ENCODE results near the gene SIGLEC11. TPM values are rescaled to one million over a fixed set of nuclear protein-coding genes. Genes with fewer than 3 reads are reported as not detected.
A peak's percentile ranks its signal among the peaks of the same experiment; 100 is the strongest.

The SIGLEC11 gene
- total RNA-seq, 2 donors from 2014 or later = not detected

DNA sequence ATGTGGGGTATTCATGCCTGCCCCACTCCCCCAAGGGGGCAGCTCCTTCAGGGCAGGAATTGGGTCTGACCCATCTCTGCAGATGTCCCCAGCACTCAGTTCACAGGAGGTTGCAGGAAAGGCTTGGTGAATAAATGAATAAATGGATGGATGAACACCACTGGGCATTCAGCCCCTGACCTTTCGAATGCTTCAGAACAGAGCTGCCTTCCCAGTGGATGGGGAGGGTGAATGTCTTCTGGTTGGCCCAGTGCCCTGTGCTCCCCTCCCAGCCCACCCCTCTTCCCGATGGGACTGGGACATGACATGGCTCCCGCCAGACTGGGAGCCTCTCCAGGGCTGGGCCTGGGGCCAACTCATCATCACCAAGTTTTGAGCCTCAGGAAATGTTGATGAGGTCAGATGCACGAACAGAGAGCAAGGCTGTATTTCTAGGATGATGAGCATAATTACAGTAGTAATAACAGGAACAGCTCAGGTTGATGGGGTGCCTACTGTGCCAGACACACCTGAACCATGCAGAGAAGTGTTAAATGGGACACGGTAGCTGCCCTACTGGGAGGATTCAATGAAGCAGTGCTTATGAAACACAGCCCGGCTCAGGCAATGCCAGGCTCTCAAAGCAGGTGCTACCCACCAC lies 38.5 kb upstream of the SIGLEC11 start:
- ATAC-seq (replicated peaks in 1 of 2) (no peak), DNase-seq (no peak)
- Mint-ChIP-seq H3K4me1 (ENCODE audit: low read depth) (peaks cover 24% of the 10 kb centered on the region), H3K36me3 (ENCODE audit: insufficient read depth in 2 of 2) (peaks cover 8 to 17% of the 10 kb centered on the region in 2 donors), H3K27ac (no peak overlapping the region), H3K4me3 (no peak overlapping the region), H3K9me3 (no peaks in the 10 kb centered on the region), H3K27me3 (ENCODE audit: low read depth) (no peaks in the 10 kb centered on the region)

DNA sequence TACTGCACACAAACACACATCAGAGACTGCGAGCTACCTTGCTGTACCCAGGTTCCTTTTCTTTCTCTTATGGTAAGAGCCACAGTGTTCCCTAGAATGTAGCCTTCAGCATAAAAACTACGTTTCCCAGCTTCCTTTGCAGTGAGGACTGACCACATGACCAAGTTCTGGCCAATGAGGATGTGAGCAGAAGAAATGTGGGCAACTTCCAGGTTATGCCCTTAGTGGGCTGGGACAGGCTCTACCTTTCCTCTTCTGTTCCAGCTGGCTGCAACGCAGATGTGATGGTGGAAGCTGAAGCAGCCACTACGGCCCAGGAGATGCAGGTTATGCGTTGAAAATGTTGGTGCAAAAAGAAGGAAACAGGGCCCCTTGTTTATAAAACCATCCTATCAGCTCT lies 36.7 kb upstream of the SIGLEC11 start:
- peaks cover 7 to 15% of the 10 kb centered on the region in 2 donors for H3K36me3 Mint-ChIP-seq (ENCODE audit: insufficient read depth in 2 of 2)
- H3K9me3 Mint-ChIP-seq = no peaks in the 10 kb centered on the region
- H3K27ac Mint-ChIP-seq = no peak overlapping the region
- ATAC-seq (replicated peaks in 1 of 2) (peak; percentile 43 to 49), DNase-seq (peak in 1 of 2 donors; percentile 17)
- no peaks in the 10 kb centered on the region for H3K27me3 Mint-ChIP-seq (ENCODE audit: low read depth)
- H3K4me3 Mint-ChIP-seq = no peak overlapping the region
- H3K4me1 Mint-ChIP-seq (ENCODE audit: low read depth) = peaks cover 10% of the 10 kb centered on the region

DNA sequence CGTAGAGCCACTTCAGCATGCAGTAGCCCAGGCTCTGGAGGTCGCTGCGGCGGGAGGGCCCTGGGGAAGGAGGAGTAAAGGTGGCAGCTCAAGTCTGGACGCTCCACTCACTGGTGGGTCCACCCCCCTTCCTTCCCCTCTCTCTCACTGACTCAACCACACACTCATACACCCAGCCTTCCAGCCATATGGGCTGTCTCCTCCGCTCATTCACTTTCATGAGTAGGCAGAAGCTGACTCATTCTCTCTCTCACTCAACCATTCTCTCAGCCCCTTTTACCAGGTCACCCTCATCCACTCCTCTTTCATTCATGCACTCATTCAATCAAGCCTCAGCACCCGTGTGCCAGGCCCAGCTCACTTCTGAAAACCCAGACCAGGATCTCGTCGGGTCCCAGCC lies 27.5 kb upstream of the SIGLEC11 start:
- ATAC-seq (replicated peaks in 1 of 2) = peak; percentile 74 to 83
- H3K9me3 Mint-ChIP-seq = no peaks in the 10 kb centered on the region
- DNase-seq = peak; percentile 28 to 47

DNA sequence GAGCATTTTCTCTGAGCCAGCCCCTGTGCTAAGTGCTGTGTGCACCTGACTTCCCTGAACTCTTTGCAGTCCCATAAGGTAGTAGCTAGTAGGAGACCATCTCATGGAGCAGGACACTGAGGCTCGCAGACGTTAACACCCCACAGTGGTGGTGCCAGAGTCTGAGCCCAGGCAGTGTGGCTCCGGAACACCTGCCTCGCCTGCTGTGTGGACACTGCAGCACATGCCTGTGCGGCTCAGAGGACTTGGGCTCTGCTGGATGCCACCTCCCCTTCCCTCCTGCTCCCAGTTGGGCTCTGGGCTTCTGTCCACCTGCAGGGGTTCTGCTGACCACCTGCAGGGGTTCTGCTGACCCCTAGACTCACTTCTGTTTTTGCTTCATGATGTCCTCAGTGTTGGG lies 27.0 kb upstream of the SIGLEC11 start:
- H3K27me3 Mint-ChIP-seq (ENCODE audit: low read depth) = no peaks in the 10 kb centered on the region
- H3K27ac Mint-ChIP-seq = no peak overlapping the region
- peaks cover 32% of the 10 kb centered on the region for H3K4me1 Mint-ChIP-seq (ENCODE audit: low read depth)
- ATAC-seq (replicated peaks in 1 of 2) = no peak
- no peaks in the 10 kb centered on the region for H3K9me3 Mint-ChIP-seq
- DNase-seq = no peak
- H3K4me3 Mint-ChIP-seq = no peak overlapping the region
- peaks cover 5 to 11% of the 10 kb centered on the region in 2 donors for H3K36me3 Mint-ChIP-seq (ENCODE audit: insufficient read depth in 2 of 2)

More for the DNA sequence above, 27.5 kb upstream of the SIGLEC11 start:
- no peaks in the 10 kb centered on the region for H3K27me3 Mint-ChIP-seq (ENCODE audit: low read depth)
- peaks cover 32% of the 10 kb centered on the region for H3K4me1 Mint-ChIP-seq (ENCODE audit: low read depth)
- no peak overlapping the region for H3K27ac Mint-ChIP-seq
- peaks cover 5 to 11% of the 10 kb centered on the region in 2 donors for H3K36me3 Mint-ChIP-seq (ENCODE audit: insufficient read depth in 2 of 2)
- no peak overlapping the region for H3K4me3 Mint-ChIP-seq

DNA sequence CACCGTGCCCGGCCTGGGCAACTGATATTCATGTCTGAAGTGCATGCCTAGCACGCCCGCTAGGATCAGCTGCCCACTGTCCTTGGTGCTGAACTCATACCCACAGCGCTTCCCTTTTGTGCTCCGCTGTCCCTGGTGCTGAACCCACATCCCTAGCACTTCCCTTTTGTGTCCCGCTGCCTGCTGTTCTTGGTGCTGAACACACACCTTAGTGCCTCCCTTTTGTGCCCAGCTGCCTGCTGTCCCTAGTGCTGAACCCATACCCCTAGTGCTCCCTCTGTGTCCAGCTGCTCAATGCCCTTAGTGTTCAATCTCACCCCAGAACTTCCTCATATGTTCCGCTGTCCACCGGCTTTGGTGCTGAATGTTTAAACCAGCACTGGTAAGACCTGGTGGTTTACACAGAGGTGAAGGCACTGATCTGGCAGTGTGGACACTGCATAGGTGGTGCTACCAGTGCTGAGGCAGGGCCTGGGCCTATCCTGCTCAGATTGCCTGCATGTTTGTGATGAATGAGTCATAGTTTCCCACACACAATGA lies 26.3 kb upstream of the SIGLEC11 start:
- H3K27me3 Mint-ChIP-seq (ENCODE audit: low read depth) = no peaks in the 10 kb centered on the region
- no peak overlapping the region for H3K27ac Mint-ChIP-seq
- H3K9me3 Mint-ChIP-seq = no peaks in the 10 kb centered on the region
- peaks cover 32% of the 10 kb centered on the region for H3K4me1 Mint-ChIP-seq (ENCODE audit: low read depth)
- ATAC-seq (replicated peaks in 1 of 2) (peak; percentile 45 to 63), DNase-seq (peak; percentile 76 to 86)
- H3K4me3 Mint-ChIP-seq = no peak overlapping the region
- H3K36me3 Mint-ChIP-seq (ENCODE audit: insufficient read depth in 2 of 2) = peaks cover 5 to 11% of the 10 kb centered on the region in 2 donors

DNA sequence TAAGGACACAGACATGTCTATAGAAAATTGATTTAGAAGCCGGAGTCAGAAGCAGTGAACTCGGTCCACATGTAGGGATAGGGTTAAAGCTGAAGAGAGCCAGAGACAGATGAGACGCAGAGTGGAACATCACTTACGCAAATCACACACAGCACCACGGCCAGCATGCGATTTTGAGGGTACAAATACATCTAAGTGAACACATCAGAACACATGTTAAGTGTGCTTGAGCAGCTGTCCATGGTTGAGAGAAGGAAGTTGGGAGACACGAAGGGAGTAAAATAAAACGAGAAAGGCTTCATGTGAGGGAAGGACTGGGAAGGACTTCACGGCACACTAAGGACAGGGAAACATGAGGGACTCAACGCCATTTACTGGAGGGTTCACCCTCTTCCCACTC lies 25.4 kb upstream of the SIGLEC11 start:
- no peaks in the 10 kb centered on the region for H3K27me3 Mint-ChIP-seq (ENCODE audit: low read depth)
- H3K27ac Mint-ChIP-seq = no peak overlapping the region
- H3K4me1 Mint-ChIP-seq (ENCODE audit: low read depth) = peaks cover 32% of the 10 kb centered on the region
- no peak for ATAC-seq (replicated peaks in 1 of 2)
- no peak for DNase-seq
- no peak overlapping the region for H3K4me3 Mint-ChIP-seq
- peaks cover 8 to 13% of the 10 kb centered on the region in 2 donors for H3K36me3 Mint-ChIP-seq (ENCODE audit: insufficient read depth in 2 of 2)
- H3K9me3 Mint-ChIP-seq = no peaks in the 10 kb centered on the region

GRCh38 chr19:49985871-49986270 lies 24.9 kb upstream of the SIGLEC11 start:
- Mint-ChIP-seq H3K9me3 (no peaks in the 10 kb centered on the region), H3K27ac (no peak overlapping the region), H3K4me1 (ENCODE audit: low read depth) (peaks cover 32% of the 10 kb centered on the region), H3K36me3 (ENCODE audit: insufficient read depth in 2 of 2) (peaks cover 8 to 11% of the 10 kb centered on the region in 2 donors), H3K27me3 (ENCODE audit: low read depth) (no peaks in the 10 kb centered on the region), H3K4me3 (no peak overlapping the region)
- no peak for DNase-seq
- ATAC-seq (replicated peaks in 1 of 2) = no peak

DNA sequence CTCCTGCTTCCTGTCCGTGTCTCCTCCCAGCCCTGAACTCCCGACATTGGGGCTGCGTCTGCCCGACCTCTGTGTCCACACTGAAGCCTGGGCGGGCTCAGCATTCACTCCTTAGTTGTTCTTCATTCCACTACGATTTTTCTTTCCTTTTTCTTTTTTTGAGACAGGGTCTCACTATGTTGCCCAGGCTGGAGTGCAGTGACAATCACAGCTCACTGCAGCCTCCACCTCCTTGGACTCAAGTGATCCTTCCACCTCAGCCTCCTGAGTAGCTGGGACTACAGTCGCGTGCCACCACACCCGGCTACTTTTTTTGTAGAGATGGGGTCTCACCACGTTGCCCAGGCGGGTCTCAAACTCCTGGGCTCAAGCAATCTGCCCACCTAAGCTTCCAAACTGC lies 23.5 kb upstream of the SIGLEC11 start:
- Mint-ChIP-seq H3K9me3 (no peaks in the 10 kb centered on the region), H3K27ac (no peak overlapping the region), H3K27me3 (ENCODE audit: low read depth) (no peaks in the 10 kb centered on the region), H3K36me3 (ENCODE audit: insufficient read depth in 2 of 2) (peaks cover 8 to 11% of the 10 kb centered on the region in 2 donors), H3K4me3 (no peak overlapping the region), H3K4me1 (ENCODE audit: low read depth) (peaks cover 32% of the 10 kb centered on the region)
- no peak for DNase-seq
- no peak for ATAC-seq (replicated peaks in 1 of 2)

DNA sequence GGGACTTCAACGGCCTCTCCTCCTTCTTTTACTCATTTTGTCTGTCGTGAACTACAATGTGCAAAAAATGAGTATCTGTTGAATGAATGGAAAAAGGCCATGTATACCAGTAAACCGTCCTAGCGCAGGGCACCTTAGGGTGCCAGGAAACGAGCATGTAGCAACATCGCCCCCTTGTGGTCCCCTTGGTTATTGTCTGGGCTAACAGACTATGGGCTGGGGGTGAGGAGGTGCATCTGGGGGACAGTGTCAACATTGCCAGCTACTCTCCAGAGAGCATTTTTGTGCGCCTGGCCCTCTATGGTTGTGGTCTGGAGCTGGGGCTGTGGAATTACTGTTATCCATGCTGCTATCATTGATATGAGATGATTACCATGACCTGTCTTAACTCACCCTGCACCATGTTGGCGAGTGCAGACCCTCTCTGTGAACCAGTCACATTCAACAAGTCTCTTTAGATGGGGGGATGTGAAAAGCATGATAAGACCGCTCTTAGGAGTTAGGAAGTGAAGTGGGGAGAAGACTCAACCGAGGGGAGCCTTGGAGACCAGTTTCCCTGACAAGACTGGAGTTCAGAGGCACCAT lies 22.8 kb upstream of the SIGLEC11 start:
- Mint-ChIP-seq H3K27me3 (ENCODE audit: low read depth) (no peaks in the 10 kb centered on the region), H3K36me3 (ENCODE audit: insufficient read depth in 2 of 2) (peaks cover 8 to 11% of the 10 kb centered on the region in 2 donors), H3K4me1 (ENCODE audit: low read depth) (peaks cover 28% of the 10 kb centered on the region), H3K9me3 (no peaks in the 10 kb centered on the region), H3K4me3 (no peak overlapping the region), H3K27ac (no peak overlapping the region)
- ATAC-seq (replicated peaks in 1 of 2) (peak; percentile 66 to 68), DNase-seq (peak; percentile 78 to 83)

DNA sequence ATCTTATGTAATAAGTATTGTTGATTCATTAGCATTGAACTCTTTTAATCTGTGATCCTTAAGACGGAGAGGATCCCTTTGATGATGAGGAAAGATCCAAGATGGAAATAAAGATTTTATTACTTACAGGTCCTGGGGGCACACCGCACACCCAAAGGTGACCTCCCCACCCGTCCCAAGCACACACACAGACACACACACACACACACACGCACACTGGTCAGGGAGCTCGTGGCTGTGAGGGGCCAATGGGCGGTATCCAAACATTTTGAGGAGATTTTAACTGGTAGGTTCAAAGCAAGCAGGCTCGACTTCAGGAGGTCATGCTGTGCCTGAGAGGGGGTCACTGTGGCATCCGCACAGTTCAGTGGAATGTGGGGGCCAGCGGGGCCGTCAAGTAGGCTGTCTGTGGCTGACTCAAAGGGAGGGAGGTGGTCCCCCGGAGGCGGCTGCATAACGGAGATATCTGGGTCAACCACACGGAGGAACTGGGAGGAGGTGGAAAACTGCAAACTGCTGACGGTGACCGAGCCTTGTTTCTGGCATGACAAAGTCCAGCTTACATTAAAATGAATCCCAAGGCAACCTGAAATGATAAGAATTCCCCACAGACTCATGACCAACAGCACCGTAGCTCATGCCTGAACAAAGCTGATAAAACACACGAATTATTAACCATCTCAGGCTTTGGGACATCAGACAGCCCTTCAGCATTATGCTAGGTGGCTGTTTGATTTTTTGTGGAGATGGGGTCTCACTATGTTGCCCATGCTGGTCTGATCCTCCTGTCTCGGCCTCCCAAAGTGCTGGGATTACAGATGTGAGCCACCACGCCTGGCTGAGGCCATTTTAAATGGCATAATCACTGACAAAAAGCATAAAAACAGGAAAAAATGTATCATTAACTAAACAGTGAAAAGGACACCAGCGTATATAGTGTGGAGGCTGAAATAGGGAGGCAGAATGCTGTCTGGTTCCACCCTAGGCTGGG lies 20.9 kb upstream of the SIGLEC11 start:
- ATAC-seq (replicated peaks in 1 of 2) = no peak
- peaks cover 12% of the 10 kb centered on the region for H3K4me1 Mint-ChIP-seq (ENCODE audit: low read depth)
- H3K27me3 Mint-ChIP-seq (ENCODE audit: low read depth) = no peaks in the 10 kb centered on the region
- DNase-seq = no peak
- no peaks in the 10 kb centered on the region for H3K9me3 Mint-ChIP-seq
- peaks cover 4 to 5% of the 10 kb centered on the region in 2 donors for H3K36me3 Mint-ChIP-seq (ENCODE audit: insufficient read depth in 2 of 2)
- H3K27ac Mint-ChIP-seq = no peak overlapping the region
- no peak overlapping the region for H3K4me3 Mint-ChIP-seq

DNA sequence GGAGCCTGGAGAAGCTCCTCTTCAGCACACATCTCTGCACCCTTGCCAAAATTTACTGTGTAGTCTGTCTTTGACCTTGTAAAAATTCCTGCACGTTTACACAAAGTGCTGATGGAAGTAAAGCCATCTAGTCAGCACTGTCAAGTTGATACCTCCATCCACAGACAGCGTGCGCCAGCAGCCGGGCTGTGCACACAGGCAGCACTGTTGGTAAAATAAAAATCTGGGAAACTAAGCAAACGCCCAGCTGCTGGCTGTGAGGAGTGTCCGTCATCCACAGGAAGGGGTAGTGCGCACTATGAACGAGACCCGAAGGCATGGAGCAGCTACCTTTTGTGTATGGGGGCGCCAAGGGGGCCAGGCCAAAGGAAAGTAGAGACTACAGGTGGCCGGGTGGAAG lies 17.4 kb upstream of the SIGLEC11 start:
- Mint-ChIP-seq H3K9me3 (no peaks in the 10 kb centered on the region), H3K36me3 (ENCODE audit: insufficient read depth in 2 of 2) (peaks cover 4 to 5% of the 10 kb centered on the region in 2 donors), H3K27ac (no peak overlapping the region), H3K4me3 (no peak overlapping the region), H3K4me1 (ENCODE audit: low read depth) (no peaks in the 10 kb centered on the region), H3K27me3 (ENCODE audit: low read depth) (no peaks in the 10 kb centered on the region)
- ATAC-seq (replicated peaks in 1 of 2) (no peak), DNase-seq (no peak)

- peaks cover 4 to 5% of the 10 kb centered on the region in 2 donors for H3K36me3 Mint-ChIP-seq (ENCODE audit: insufficient read depth in 2 of 2)
- no peak for ATAC-seq (replicated peaks in 1 of 2)
- H3K27ac Mint-ChIP-seq = no peak overlapping the region
Measured at GRCh38 chr19:49977881-49978280, 16.9 kb upstream of the SIGLEC11 start.

DNA sequence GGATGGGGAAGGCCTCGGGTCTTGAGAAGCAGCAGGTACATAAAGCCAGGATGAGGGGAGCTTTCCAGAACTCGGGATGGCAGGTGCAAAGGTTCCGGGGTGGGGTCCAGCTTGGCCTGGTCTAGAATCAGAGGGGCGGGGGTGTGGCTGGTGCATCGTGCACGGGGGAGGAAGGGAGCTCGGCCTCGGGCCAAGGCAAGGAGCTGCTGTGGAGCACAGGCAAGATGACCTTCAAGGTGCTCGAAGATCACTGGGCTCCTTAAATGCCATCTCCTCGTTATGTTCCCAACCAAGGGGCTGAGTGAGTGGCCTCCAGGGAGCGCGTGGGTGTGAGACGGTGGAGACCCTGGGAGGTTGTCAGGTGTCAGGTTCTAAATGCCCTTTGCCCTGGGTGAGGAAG lies 16.1 kb upstream of the SIGLEC11 start:
- no peaks in the 10 kb centered on the region for H3K9me3 Mint-ChIP-seq
- no peak for DNase-seq
- ATAC-seq (replicated peaks in 1 of 2) = no peak
- H3K4me3 Mint-ChIP-seq = no peak overlapping the region
- H3K36me3 Mint-ChIP-seq (ENCODE audit: insufficient read depth in 2 of 2) = peaks cover 4 to 5% of the 10 kb centered on the region in 2 donors
- H3K4me1 Mint-ChIP-seq (ENCODE audit: low read depth) = no peaks in the 10 kb centered on the region
- H3K27ac Mint-ChIP-seq = no peak overlapping the region
- no peaks in the 10 kb centered on the region for H3K27me3 Mint-ChIP-seq (ENCODE audit: low read depth)

More at GRCh38 chr19:49977881-49978280, 16.9 kb upstream of the SIGLEC11 start:
- no peak for DNase-seq
- Mint-ChIP-seq H3K4me1 (ENCODE audit: low read depth) (no peaks in the 10 kb centered on the region), H3K27me3 (ENCODE audit: low read depth) (no peaks in the 10 kb centered on the region), H3K4me3 (no peak overlapping the region), H3K9me3 (no peaks in the 10 kb centered on the region)

Measured in activated T-cell treated with anti-CD3 and anti-CD28 coated beads, Interleukin-2, amount 50 U/mL, for 72 hours (primary cell).